Kidney epithelial cell (primary cell): ENCODE results near the gene PRRG2. TPM values are rescaled to one million over a fixed set of nuclear protein-coding genes. Genes with fewer than 3 reads are reported as not detected.

Source experiments
- DNase-seq: peaks from one replicate; pipeline ENCODE4 v3.0.0-alpha.2; 2010; ENCODE audit warnings: low read depth
- H3K27me3 ChIP-seq: 2 replicates; pipeline ENCODE4 v1.6.0; 2011; ENCODE audit warnings: low read length; ENCODE audit not compliant: control insufficient read depth, insufficient read depth
- H3K36me3 ChIP-seq: 2 replicates; pipeline ENCODE4 v1.5.1; 2011; ENCODE audit warnings: low read length; ENCODE audit not compliant: control insufficient read depth, insufficient read depth
- H3K4me3 ChIP-seq: 2 replicates; pipeline ENCODE4 v1.5.1; 2011; ENCODE audit warnings: low read depth, mild to moderate bottlenecking, control low read depth, low read length
- CTCF ChIP-seq: IDR thresholded peaks from 2 replicates; pipeline ENCODE4 v1.5.1; 2011; ENCODE audit warnings: mild to moderate bottlenecking, moderate library complexity, low read length, control low read depth, inconsistent platforms; ENCODE audit not compliant: insufficient read depth, poor library complexity, severe bottlenecking
- total RNA-seq: library from RNA; depleted of rRNA; stranded (reverse); fragments of >200 nt; gene quantifications from 2 replicates; pipeline ENCODE4 v1.2.3, GENCODE V29; 2015

The PRRG2 gene
- total RNA-seq, 1 donor from 2014 or later = 5.4 TPM

- H3K27me3 ChIP-seq = no peaks in the 10 kb centered on the region
- no peak overlapping the region for H3K4me3 ChIP-seq
- DNase-seq = no peak
- no peak for TF ChIP-seq CTCF
- H3K36me3 ChIP-seq = no peaks in the 10 kb centered on the region
These were observed 6.1 kb downstream of the PRRG2 start for GRCh38 chr19:49587227-49587626.

- H3K36me3 ChIP-seq = no peaks in the 10 kb centered on the region
- DNase-seq = no peak
- TF ChIP-seq CTCF = no peak
- H3K27me3 ChIP-seq = no peaks in the 10 kb centered on the region
- H3K4me3 ChIP-seq = no peak overlapping the region
These were observed 7.4 kb downstream of the PRRG2 start for GRCh38 chr19:49588365-49589122.

GRCh38 chr19:49589502-49589905 is 8.4 kb downstream of the PRRG2 start:
- DNase-seq = no peak
- H3K27me3 ChIP-seq = no peaks in the 10 kb centered on the region
- peaks cover under 1% of the 10 kb centered on the region for H3K36me3 ChIP-seq
- H3K4me3 ChIP-seq = no peak overlapping the region
- no peak for TF ChIP-seq CTCF

GRCh38 chr19:49590071-49590970 is 9.2 kb downstream of the PRRG2 start:
- H3K4me3 ChIP-seq = peak overlapping the region; percentile 52
- DNase-seq = peak; percentile 91
- H3K27me3 ChIP-seq = no peaks in the 10 kb centered on the region
- H3K36me3 ChIP-seq = peaks cover 3% of the 10 kb centered on the region
- no peak for TF ChIP-seq CTCF

- Histone ChIP-seq H3K4me3 (peak within 1 kb of the TSS; percentile 52), H3K27me3 (no peaks in the 10 kb centered on the region), H3K36me3 (peaks cover 3% of the 10 kb centered on the region)
- DNase-seq = no peak
- no peak for TF ChIP-seq CTCF
These were observed 10.0 kb downstream of the PRRG2 start, which contains the start of gene PRR12 for GRCh38 chr19:49590971-49591730. PRR12 (plus strand) TSS chr19:49591182; CDS start chr19:49591655, 473 bp downstream.
